HG02678 (cell line): ENCODE measurements around the gene RBSN.

ENCODE experiments used
- ATAC-seq: cut with Tn5 transposase; IDR thresholded peaks from one replicate; pipeline ENCODE4 v1.9.1; 2021; ENCODE audit warnings: mild to moderate bottlenecking, moderate library complexity; ENCODE audit not compliant: unreplicated experiment

Gene RBSN

DNA sequence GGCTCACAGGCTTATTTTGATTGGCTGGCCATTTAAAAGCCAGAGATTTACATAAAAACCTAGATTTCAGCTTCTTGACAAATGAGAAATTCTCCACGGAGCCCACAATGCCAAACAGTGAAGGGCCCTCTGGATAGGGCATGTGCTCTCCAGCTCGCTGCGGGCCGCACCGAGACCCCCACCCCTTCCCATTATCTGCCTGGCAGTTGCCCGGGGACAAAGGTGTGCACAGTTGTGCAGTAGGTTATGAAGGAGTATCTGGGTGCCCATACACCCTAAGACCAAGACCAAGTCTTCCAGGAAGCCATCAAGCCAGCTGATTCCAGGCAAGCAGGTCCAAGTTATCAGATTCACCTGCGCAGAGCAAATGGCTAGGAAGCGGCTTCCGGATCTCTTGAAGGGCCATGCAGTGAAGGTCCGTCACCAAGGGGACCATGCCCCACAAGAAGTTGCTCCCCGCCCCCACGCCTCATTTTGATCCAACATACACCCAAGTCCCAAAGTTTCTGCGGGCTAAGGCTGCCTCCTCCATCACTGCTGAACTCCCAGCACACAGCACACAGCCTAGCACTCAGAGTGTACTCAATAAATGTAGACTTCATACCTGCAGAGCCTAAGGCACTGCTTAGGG lies 35.2 kb downstream of the RBSN start:
- ATAC-seq, result no peak

DNA sequence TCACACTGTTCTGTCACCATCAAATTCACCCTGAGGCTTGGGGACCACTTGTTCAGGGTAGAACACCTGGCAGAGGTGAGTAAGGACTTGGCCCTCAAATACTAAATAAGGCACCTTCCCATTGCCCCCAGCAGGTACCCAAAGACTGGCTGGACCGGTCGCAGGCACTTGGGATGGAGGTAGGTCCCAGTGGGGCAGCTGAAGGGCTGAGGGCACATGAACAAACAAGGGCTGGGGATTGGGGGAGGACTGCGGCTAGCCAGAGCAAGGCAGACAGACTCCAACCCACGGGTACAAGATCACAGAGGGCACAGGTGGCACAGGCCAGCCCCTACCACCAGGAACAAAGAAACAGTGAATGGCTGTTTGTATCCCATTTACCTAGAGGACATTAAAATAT lies 35.7 kb downstream of the RBSN start:
- ATAC-seq, result no peak

DNA sequence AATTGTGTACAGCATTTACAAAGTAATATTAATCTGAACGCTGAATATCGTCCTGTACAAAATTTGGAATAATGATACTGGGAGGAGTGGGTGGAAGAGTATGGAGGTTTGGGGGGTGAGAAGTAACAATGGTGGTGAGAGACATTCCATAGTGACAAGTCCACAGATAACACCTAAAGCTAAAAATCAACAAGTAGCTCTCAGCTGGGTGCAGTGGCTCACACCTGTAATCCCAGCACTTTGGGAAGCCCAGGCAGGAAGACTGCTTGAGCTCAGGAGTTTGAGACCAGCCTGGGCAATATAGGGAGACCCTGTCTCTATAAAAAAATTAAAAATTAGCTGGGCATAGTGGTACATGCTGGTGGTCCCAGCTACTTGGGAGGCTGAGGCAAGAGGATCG lies 38.9 kb downstream of the RBSN start:
- ATAC-seq, result no peak

- ATAC-seq, result no peak
Measured at GRCh38 chr3:15056676-15057404, 42.1 kb downstream of the RBSN start.

DNA sequence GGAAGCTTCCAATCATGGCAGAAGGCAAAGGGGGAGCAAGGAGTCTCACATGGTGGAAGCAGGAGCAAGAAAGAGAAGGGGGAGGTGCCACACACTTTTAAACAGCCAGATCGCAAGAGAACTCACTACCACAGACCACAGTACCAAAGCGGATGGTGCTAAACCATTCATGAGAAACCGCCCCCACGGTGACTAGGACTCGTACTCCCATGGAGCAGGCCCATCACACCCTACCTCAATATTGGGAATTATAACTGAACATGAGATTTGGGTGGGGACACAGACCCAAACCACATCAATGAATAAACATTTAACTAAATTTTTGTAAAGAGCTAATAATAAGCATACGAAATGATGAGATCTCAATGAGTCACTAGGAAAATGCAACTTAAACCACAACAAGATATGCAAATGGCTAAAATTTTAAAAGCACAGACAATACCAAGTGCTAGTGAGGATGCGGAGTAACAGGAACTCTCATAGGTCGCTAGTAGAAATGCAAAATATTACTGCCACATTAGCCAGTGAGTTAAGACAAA lies 43.9 kb downstream of the RBSN start:
- ATAC-seq, result peak; percentile 35

DNA sequence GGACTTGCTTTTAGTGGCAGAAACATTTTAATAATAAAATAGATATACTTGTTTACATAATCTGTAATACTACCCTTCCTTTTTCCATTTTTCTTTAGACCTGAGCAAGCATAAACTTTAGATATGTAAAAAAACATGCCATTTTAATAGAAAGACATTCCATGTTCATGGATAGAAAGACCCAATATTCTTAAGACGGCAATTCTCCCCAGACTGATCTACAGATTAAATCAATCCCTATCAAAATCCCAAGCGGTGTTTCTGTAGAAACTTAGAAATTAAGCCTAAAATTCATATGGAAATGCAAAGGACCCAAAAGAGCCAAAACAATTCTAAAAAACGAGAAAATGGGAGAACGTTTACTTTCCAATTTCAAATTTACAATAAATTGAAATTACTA lies 45.4 kb downstream of the RBSN start:
- ATAC-seq, result no peak

DNA sequence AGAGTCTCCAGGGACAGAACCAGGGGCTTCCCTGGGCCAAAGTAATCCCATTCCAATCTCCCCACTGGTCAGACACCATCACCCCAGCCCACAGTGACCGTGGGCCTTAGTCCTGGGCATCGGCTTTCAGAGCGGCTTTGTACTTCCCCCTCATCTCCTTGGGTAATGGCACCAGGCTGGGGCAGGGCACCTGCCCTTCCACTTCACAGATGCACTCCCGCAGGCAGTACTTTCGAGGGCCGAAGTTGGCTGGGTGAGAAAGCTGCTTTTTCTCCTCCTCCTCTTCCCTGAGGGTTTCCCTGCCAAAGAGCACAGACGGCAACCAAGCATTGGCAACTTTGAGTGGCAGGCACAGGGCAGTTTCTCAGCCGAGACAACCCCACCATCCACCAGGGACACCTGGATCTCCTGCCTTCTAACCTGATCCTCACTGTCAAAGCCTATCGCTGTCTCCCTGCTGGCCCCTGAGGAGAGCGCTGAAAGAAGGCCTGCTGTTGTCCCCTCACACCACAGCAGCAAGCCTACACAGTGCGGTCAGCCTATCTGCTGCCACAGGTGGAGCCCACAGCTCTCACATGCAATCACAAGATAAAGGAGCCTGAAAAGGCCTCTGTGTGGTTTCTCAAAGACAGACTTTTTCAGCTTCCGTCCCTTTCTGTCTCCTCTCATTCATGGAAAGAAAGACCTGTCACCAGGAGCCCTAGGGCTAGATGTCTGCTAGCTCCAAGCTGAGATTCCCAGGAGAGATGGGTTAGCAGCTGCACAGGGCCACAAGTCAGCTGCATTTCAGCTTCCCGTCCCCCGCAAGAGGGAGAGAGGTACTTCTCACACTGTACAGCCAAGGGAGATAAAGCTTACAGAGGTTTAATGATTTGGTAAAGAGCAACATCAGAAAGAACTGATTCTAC lies 46.4 kb downstream of the RBSN start:
- no peak for ATAC-seq

GRCh38 chr3:15051531-15051930 lies 47.4 kb downstream of the RBSN start:
- ATAC-seq, result peak; percentile 44

GRCh38 chr3:15050405-15051092 lies 48.4 kb downstream of the RBSN start:
- ATAC-seq, result peak; percentile 90

GRCh38 chr3:15049584-15049983 lies 49.4 kb downstream of the RBSN start:
- no peak for ATAC-seq

- no peak for ATAC-seq
Measured at GRCh38 chr3:15045667-15046066, 53.3 kb downstream of the RBSN start.

- ATAC-seq, result no peak
Measured at GRCh38 chr3:15044326-15044725, 54.6 kb downstream of the RBSN start.

DNA sequence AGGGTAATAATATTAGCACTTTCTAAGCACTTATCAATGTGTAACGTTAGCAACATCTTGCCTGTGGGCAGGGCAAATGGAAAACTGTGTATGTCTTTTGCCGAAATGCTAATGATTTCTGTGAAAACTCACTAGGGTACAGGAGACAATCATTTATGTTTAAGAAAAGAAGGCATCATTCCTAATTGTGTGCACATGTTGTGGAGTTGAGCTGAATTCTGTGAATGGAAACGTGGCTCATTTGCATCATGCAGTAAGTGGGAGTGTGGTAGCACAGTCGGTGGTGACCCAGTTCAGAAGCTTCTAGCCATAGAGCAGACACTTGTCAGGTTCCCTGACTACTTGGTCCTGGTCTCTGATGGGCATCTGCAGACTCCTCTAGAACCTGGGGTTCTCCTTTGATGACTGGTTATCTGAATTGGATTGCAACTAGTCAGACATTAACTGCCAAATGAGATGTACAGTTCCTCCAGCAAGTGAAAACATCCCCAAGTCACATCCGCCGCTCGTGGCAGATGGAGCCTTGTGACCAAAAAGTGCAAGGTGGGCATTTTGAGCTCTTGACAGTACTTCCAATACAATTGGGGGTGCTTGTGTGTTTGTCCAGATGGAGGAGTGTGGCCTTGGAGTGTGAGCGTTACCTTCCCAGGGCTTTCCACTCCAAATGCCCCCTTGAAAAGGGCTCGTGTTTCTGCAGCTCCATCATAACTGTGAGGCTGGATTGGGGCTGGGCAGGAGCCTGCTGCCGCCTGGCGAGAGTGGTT lies 55.4 kb downstream of the RBSN start:
- ATAC-seq, result no peak

- ATAC-seq, result no peak
Measured at GRCh38 chr3:15042936-15043335, 56.0 kb downstream of the RBSN start.

- ATAC-seq, result no peak
Measured at GRCh38 chr3:15041950-15042349, 57.0 kb downstream of the RBSN start.

DNA sequence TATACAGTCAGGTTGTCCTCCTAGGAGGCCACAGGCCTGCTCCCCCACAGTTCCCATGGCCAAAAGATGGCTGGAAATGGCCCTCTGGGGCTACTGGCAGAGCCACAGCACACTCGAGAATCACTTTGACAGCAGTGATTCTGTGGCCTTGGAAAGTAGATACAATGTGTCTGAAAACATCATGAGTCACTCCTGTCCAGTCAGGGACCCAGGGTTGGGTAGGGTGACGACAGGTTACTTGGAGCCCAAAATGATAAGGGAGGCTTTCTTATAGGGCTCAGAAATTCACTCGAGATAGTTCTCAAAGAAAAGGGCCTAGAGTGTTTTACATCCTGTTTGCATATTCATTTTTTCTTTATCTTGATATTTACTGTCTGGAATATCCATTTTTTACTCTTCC lies 58.1 kb downstream of the RBSN start:
- ATAC-seq, result no peak

GRCh38 chr3:15038306-15038705 lies 60.6 kb downstream of the RBSN start:
- no peak for ATAC-seq

GRCh38 chr3:15033103-15033502 lies 65.8 kb downstream of the RBSN start:
- ATAC-seq, result no peak

- no peak for ATAC-seq
Measured at GRCh38 chr3:15032650-15033049, 66.3 kb downstream of the RBSN start.

- ATAC-seq, result no peak
Measured at GRCh38 chr3:15029625-15030024, 69.3 kb downstream of the RBSN start.
